ENCODE data around the gene RABAC1. TPM values are rescaled to one million over a fixed set of nuclear protein-coding genes. Genes with fewer than 3 reads are reported as not detected.

The RABAC1 gene
- total RNA-seq, 1 experiment from 2014 or later: 66.3 TPM

DNA sequence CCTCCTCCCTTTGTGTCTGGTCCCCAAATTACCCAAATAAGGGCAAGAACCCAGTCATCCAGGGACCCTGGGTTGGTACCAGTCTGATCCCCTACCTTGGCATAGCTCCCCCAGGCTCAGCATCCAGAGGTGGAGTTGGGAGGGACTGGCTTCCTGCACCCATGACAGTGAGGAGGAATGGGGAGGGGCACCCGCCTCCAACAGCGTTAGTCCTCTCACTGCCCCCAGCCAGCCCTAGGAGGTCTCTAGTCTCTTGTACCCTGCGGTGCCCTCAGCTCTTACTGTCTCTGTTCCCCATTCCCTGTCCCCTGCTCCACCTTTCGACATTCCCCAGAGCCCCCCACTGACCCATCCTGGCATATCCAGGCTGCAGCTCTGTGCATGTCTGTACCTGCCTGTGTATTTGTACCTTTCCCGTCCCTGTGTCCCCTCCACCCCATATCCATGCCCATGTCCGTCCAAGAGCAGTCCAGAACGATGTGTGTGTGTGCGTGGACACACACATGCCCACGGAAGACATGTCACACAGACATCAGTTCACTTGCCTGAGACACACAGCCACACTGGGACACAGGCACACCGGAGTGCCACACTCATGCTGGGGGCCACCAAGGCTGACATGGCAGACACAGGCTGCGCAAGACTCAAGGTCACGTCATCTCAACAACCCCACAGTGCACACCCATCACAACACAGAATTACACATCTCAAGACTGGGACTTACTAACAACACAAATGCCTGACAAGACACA is 48.7 kb downstream of the RABAC1 start:
- intact Hi-C loops (cut with micrococcal nuclease): no loop called here
- Histone ChIP-seq H3K79me2 (ENCODE audit: insufficient read depth, low read length) (no peaks in the 10 kb centered on the region), H3K4me3 (replicated peaks in 1 of 2; ENCODE audit: low read depth in 1 of 2, low read length in 2 of 2) (no peak overlapping the region), H3K27ac (ENCODE audit: low read depth, low read length) (no peak overlapping the region), H3K4me1 (ENCODE audit: control insufficient read depth in 1 of 2, insufficient read depth in 2 of 2, low read length in 2 of 2) (no peaks in the 10 kb centered on the region), H3K36me3 (ENCODE audit: control insufficient read depth in 1 of 2, insufficient read depth in 2 of 2, low read length in 2 of 2) (peaks cover 4% of the 10 kb centered on the region in 2 experiments; a peak in 3 of 4 replicates), H4K20me1 (ENCODE audit: insufficient read depth) (no peaks in the 10 kb centered on the region), H3K4me2 (ENCODE audit: low read length) (no peak overlapping the region), H3K9me3 (ENCODE audit: control insufficient read depth in 1 of 2, insufficient read depth in 1 of 2, low read depth in 1 of 2, low read length in 2 of 2) (no peaks in the 10 kb centered on the region), H3K27me3 (ENCODE audit: insufficient read depth, low read length) (no peaks in the 10 kb centered on the region; the same call in 1 of the 2 replicates), H3K9ac (ENCODE audit: low read length) (no peak overlapping the region), H2AFZ (ENCODE audit: low read depth, low read length, poor library complexity, severe bottlenecking) (no peak overlapping the region), H3K9me2 (ENCODE audit: insufficient read depth) (no peaks in the 10 kb centered on the region)
- ChIA-PET RAD21 (ENCODE audit: low non-redundant PET in 1 of 2, low total read pairs in 2 of 2, uncharacterized antibody in 2 of 2, unreplicated experiment in 2 of 2) (no interaction called here), CTCF (no interaction called here), POLR2A (no interaction called here)
- TF ChIP-seq ELF1 (IDR thresholded peaks at IDR 0.05; ENCODE audit: borderline replicate concordance, low read depth) (no peak), TCF7L2 (IDR thresholded peaks at IDR 0.05; ENCODE audit: borderline replicate concordance, extremely low read depth, insufficient read depth, insufficient read length) (no peak), POLR2A (IDR thresholded peaks at IDR 0.05; ENCODE audit: borderline replicate concordance, extremely low read depth, insufficient read depth, insufficient read length) (no peak), SRF (IDR thresholded peaks at IDR 0.05; ENCODE audit: low read depth) (no peak), POLR2AphosphoS5 (IDR thresholded peaks at IDR 0.05; ENCODE audit: low read depth, low read length) (no peak), JUND (IDR thresholded peaks at IDR 0.05) (no peak), ZFX (IDR thresholded peaks at IDR 0.05) (no peak), YY1 (IDR thresholded peaks at IDR 0.05; ENCODE audit: extremely low read depth, insufficient replicate concordance, low read depth, low read length) (no peak), CBX3 (IDR thresholded peaks at IDR 0.05; ENCODE audit: low read depth) (no peak)
- TF ChIP-seq, protein P1, sequence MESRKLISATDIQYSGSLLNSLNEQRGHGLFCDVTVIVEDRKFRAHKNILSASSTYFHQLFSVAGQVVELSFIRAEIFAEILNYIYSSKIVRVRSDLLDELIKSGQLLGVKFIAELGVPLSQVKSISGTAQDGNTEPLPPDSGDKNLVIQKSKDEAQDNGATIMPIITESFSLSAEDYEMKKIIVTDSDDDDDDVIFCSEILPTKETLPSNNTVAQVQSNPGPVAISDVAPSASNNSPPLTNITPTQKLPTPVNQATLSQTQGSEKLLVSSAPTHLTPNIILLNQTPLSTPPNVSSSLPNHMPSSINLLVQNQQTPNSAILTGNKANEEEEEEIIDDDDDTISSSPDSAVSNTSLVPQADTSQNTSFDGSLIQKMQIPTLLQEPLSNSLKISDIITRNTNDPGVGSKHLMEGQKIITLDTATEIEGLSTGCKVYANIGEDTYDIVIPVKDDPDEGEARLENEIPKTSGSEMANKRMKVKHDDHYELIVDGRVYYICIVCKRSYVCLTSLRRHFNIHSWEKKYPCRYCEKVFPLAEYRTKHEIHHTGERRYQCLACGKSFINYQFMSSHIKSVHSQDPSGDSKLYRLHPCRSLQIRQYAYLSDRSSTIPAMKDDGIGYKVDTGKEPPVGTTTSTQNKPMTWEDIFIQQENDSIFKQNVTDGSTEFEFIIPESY (IDR thresholded peaks at IDR 0.05; ENCODE audit: extremely low read depth, insufficient replicate concordance, low read length): no peak
- no TSS peak for BruUV-seq (replicated peaks)
- DNase-seq (ENCODE audit: low read depth, low spot score) (no peak), ATAC-seq (no peak; the same call in 1 of the 2 replicates)

Data from HCT116 (cell line).